HG02588 (cell line): Measurements from ENCODE around the gene FAM53B.

ENCODE experiments used
- ATAC-seq: cut with Tn5 transposase; IDR thresholded peaks from one replicate; pipeline ENCODE4 v1.9.1; 2021; ENCODE audit warnings: mild to moderate bottlenecking, moderate library complexity; ENCODE audit not compliant: unreplicated experiment

FAM53B gene

DNA sequence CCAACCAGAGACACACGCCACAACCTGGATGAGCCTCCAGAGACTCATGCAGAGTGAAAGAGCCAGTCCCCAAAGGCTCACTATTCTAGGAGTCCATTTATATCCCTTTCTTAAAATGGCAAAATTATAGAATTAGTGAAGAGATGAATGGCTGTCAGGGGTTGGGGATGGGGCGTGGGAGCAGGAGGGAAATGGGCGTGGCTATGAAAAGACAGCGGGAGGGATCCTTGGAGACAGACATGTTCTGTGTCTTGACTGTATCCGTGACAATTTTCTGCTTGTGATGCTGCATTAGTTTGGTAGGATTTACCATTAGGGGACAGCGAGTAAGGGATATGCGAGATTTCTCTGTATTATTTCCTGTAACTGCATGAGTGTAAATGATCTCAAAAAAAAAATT is 33.0 kb downstream of the FAM53B start:
- ATAC-seq: no peak

DNA sequence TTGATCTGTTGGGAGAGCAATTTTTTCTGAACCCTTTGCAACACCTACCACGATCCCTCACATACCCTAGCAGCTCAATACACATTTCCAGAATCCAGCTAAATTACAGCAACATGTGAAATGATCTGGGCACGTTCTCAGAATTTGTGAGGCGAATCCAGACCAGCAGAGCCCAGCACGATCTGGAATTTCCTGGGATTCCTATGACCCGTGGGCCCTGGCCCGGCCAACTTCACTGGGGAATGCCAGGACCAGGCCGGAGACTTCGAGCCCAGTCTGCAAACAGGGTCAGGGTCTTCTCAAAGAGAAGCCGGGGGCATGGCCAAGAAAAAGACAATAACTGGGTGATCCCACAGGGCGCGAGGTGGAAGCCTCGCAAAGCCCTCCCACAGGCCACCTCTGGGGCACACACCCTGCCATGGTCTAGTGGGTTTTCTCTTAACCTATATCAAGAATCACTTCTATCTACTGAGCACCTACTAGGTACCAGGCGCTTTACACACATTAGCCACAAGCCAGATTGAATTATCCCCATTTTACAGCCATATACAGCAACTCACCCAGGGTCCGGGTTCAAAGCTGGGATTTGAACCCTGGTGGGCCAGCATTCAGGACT is 33.8 kb downstream of the FAM53B start:
- ATAC-seq: no peak

DNA sequence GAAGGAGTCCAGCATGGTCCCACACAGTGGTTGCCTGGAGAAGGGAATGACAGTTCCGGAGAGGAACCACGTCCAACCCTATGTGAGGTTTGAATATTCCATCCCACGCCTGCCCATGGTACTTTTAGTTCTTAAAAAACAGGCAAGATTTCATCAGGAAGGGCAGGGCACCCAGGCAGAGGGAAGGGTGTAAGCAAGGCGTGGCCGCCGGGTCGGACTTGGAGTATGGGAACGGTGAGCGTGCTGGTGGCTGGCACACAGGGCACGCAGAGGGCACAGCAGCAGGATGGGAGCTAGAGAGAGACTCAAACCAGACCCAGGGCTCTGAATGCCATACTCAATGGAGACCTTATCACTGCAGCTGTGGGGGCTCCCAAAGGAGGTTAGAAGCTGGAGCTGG is 34.3 kb downstream of the FAM53B start:
- ATAC-seq: no peak

DNA sequence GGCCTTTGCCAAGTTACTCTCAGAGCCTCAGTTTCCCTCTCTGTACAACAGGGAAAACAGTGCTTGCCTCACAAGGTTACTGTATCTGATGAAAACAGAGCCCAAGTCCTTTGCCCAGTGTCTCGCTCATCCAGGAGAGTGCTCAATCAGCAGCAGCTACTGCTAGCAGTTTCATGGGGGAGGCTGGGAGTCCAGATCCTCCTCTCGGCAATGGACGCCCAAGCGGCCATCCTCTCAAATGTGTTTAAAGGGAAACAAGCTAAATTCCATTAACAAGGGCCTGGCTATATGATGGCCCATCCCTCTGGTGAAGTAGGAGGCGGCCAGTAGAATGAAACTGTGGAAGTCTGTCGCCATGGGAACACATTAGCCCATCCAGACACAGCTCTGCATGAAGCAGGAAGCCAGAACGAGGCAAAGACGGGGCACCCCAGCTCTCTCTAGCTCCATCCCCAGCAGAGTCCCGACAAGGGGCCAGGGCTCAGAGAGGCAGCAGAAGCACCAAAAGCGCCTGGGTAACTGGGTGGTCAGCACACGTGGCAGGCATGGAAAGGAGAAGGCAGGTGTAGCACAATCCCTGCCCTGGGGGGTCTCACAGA is 35.2 kb downstream of the FAM53B start:
- ATAC-seq: no peak

DNA sequence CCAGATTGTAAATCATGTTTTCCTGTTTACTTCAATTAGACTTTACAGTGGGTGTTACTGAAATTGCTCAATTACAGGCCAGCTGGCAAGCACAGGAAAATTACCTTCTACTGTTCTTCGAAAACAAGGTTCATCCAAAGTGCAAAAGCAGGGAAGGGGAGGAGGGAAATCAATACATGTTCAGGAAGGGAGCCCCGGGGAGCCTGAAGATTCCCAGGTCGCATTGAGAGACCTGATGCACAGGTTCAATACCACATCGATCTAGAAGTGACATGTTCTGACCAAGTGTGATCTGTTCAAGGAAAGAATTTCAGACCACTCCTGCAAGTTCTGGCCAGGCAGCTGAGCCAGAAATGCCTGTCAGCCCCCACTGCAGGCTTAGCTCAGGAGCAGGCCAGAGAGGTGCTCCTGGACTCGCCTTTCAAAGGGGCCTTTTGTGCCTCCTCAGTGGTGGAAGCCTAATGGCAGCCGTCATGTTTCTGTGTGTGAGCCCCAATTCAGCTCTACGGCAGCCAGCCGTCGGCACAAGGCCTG is 35.9 kb downstream of the FAM53B start:
- no peak for ATAC-seq

DNA sequence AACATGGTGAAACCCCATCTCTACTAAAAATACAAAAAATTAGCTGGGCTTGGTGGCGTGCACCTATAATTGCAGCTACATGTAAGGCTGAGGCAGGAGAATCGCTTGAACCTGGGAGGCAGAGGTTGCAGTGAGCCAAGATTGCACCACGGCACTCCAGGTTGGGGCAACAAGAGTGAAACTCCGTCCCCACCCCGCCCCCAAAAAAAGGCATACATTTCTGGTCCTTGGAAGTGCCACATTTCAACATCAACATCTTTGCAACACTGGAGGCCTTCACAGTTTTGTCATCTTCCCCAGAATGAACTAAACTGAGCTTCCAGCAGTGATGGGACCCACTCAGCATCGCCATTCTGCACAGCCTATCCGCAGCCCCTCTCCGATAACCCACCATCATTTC is 36.6 kb downstream of the FAM53B start:
- ATAC-seq: no peak

DNA sequence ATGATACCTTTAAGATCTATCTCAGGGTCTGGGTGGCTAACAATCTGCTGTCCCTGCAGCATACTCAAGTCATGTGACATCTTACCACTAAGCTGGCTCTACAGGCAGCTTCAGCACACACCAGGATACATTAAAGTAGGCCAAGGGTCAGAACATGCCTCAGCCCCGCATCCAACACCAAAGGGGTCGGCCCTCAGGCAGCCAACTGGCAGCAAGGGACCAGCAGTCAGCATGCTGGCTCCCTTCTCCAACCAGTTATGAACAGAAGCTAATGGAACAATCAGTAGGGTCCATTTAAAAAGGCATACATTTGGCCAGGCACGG is 37.1 kb downstream of the FAM53B start:
- ATAC-seq: no peak

DNA sequence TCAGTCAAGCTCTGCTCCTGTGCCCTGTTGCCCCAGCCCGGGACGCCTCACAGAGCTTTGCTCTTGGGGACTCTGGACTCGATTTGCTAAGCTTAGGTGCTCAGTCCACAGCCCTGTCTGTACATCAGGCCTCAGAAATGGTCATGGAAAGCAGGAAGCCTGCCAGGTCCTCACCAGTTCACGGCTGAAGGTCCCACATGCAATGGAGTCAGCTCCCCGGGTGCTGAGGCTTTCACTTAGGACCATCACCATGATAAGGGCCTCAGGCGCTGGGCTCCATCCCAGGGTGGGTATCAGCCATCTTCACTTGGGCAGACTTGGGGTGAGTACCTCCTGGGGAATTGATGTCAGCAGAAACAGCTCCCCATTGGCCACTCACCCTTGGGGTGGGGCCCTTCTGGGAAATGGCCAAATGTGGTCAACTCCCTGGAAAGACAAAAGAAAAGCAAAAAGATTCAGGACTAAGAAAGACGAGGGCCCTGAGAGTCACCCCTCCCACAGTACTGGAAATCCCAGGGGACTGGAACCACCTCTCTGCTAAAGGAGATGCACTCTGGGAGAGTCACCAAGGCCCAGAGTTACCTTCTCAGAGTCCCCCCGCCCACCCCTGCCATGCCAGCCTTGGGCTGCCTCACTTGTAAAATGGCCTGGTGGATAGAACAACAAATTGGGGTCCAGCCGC is 37.6 kb downstream of the FAM53B start:
- no peak for ATAC-seq

DNA sequence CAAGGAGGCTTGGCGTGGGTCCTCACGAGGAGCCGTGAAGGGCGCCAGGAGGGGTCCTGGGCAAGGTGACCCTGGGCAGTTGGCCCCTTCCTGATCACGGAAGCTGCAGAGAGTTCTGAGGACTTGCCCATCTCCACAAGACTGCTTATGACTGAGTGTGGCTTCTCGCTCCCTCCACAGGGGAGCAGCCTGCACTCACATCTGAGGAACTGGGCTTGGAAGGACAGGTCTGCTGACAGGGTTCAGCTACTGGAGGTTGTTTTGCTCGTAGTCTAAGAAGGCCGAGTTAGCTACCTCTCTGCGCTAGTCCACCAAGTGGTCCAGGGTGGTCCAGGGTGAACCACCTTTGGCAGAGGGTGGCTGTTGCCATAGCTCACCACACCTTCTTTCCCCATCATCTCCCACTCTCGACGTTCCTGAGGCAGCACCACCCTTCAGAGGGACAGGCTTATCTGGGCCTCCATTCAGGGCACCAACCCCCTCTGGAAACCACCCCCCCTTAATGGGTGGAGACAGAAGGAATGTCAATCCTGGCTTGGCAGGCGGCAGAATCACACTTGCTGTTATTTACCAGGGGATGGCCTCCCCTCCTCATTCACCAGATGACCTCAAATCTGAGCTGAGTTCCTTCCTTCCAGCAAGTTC is 38.2 kb downstream of the FAM53B start:
- no peak for ATAC-seq

DNA sequence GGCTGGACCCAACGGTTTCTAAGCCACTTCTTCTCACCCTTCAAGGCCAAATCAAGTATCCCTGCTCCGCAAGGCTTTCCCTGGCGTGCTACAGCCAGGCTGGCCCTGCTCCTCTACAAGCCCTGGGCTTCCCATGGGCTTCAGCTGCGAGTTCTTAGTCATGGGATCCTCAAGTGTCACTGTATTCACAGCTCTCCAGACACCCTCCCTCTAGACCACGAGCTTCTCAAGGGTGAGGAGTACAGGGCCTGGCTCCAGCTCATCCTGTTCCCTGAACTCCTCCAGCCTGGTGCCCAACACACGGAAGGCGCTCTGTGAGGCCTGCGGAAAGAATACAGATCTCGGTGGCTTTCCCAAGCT is 38.8 kb downstream of the FAM53B start:
- no peak for ATAC-seq

DNA sequence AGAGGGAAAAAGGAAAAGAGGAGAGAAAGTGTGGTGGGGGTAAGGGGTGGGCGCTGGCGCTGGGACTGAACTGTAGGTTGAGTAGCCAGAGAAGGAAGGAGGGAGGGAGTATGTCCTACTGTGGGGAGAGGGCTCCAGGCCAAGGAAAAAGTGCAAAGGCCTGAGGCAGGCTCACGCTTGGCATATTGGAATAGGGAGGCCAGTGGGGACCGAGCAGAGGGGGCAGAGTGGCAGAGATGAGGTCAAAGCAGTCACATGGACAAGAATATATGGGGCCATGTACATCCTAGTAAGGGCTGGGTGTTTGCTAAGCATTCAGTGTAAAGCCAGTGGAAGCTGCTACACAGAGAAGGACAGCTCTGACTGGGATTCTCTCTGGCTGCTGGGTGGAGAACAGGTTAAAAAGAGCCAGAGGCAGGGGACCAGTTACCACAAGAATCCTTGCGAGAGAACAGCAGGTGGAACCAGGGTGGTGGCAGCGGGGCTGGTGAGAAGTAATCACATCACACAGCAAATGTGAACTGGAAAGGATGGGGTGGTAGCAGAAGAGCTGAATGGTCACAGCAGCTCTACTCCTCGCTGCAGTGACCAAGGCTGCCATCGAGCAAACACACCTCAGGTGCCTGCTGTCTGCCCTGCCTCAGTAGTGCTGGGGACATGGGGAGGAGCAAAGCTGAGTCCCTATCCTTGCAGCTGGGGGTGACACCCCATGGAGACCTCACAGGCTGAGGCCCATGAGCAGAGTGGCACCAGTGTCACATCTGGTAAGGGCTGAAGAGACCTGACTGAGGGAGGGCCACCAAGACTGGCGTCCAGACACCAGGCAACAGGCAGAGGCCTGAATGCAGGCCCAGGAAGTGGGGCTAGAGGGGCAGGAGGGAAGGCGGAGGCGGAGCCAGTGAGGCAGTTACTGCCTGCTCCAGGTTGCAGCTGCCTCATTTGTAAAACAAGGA is 39.5 kb downstream of the FAM53B start:
- no peak for ATAC-seq

DNA sequence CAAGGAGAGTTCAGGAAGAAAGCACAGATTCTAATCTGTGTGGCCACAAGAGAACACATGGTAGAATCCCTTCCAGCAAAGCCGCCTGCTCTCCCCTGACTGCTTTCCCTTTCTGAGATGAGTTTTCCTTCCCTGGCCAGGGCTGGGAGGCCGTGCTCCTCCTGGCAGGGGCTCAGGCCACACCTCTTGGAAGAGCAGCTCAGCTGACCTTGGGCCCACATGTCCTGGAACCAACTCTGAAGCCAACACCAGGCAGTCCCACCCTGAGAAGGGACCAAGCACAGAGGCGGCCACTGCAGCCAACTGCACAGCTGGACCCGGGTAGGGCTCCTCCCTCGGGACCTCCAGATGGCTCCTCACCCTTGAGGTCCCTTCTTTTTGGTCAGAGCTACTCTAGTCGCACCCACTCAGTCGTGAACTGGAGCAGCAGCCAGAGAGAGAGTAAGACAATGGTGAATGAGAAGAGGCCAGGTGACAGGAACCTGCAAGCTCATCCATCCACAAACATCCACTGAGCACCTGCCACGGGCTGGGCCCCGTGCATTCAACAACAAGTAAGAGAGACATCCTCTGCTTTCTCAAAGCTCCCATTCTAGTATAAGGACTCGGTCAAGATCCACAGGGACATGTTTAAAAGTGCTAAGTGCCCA is 40.3 kb downstream of the FAM53B start:
- ATAC-seq: no peak

DNA sequence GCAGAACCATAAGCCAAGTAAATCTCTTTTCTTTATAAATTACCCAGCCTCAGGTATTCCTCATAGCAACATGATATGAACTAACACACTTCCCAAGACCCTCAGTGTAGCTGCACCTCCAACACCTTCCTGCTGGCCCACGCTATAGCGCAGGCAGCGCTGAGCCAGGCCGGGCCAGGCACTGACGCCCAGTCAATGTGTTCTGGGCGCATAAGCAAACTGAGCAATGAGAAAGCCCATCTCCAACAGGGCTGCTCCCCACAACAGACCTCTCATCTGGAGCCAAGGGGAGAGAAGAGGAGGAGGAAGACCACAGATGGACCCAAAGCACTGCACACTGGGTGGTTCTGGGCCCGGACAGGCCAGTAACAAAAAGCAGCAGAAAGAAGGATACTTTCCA is 40.8 kb downstream of the FAM53B start:
- ATAC-seq: no peak

DNA sequence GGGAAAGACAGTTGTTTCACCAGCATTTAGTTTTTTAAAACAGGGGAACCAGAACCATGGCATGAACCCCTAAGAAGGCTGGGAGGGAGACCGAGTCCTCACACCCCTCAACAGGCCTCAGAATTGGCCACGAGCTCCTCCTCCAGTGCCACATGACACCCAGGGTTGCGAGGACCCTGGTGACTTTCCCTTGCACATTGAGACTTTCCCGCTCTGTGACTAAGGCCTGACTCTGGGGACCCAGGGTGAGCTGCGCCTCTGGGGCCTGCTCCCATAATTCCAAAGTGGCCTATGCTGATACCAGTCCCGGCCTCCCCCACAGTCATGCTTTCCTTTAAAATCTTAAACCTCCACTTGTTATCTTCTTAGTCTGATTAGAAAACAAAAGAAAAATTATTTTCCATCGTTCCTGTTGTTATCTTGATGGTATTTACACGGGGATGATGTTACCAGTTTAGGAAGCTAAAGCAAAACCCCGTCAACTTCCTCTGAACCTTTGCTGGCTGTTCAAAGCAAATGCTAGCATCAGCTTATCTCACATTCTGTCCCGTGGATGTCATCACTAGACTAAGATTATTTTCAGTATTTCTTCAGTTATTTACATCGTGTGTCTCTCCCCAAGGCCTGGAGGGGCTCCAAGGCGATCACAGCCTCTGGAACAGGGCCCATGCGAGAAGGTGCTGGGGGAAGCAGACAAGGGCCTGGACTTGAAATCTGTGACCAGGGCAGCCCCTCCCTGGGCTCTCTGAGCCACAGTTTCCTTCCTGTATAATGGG is 42.1 kb downstream of the FAM53B start:
- no peak for ATAC-seq

DNA sequence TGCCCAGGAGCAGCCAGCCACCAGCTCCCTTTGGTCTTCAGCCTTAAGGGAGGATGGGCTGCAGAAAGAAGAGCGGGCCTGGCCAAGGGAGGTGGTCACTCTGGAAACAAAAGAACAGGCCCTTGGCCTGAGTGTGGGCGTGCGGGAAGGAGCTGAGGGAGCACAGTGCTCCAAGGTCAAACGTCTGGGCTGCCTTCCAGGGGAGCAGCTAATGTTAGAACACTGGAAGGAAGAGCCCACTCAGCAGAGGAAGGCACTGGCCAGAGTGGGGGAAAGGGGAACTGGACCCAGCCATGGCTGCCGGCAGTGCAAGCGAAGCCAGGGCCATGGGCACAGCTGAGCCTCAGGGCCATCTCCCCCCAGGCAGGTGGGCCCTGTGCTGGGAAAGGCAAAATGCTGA is 42.7 kb downstream of the FAM53B start:
- no peak for ATAC-seq

DNA sequence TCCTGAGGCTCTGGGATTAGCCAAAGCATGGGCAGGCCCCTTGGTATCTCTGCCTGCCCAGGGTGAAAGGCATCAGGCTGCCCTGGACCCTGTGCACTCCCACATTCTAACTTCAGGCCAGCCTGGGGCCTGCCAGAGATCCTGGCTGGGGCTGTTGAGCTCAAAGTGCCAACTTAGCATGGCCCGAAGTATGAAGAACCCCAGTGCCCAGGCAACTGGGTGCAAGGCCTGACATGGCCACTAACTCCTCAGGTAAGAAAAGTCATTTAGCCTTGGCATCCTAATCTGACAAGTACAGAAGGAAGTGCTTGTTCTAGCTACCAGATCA is 43.2 kb downstream of the FAM53B start:
- no peak for ATAC-seq

DNA sequence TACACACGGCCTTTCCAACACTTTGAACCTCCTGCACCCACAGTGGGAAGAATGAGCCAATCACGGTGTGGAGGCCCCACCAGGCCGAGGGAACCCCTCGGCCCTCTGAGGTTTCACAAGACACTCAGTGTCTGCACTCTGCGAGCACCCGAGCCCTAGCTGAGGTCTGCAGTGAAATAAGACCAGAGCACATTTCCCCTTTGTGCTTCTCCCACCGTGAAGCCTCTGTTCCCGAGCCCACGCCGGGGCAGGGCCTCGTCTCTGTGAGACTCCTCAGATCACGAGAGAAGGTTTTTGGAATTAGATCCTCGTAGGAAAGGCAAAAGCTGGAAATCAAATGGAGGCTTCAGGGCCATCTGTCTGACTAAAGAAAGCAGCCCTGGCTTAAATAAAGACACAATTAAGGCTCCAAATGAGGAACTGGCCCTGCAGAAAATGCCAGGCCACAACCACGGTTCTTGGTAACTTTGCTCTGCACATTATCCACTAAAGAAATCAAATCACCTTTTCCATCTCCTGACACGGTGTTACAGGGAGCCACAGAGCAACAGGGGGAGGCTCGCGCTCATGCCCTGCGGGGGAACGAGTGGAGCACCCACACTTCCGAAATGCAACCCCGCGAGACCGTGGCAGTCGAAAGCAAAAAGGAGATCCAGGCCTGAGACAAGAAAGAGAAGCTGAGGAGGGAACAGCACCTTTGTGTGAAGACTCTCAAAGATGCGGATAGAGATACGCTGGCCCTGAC is 43.7 kb downstream of the FAM53B start:
- no peak for ATAC-seq

DNA sequence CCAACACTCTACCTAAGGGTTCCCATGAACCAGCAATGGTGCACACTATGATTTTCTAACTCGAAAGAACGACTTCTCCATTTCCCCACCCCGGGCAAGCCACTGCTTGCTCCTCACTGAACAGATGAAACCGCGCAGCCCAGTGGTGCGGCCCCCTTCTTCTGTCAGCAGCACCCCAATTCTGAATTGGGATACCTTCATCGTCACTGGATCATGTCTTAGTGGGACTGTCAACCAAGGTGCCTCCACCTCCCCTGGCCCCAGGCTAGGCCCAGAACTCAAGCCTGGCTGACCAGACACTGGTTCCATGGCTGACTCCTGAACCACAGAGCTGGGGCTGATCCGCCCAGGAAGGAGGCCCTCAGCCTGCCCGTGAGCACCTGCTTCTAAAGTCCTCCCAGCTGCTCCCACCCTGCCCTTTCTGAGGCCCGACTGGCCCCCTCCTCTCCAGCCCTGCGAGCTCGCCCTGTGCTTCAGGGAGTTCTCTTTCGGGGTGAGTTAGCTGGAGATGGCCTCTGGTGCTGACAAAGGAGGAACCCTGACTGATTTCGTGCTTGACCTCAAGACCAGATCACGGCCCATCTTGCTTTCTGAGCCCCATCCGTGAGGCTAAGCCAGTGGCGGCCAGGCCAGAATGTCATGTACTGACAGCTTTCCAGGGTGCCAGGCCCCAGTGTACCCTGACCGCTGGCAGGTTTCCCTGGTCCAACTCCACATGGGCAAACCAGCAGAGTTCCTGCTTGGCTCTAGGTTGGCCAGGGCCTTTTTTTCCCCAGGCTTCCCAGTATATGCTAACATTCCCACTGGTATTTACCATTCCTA is 44.5 kb downstream of the FAM53B start:
- no peak for ATAC-seq
